Common myeloid progenitor, CD34-positive (primary cell): ENCODE measurements around the gene SRSF12.

Experiments used
- CTCF ChIA-PET: fragments of 350-600 bp; sonication (Branson Sonifier 250); formaldehyde crosslinking; loops from one replicate; lab custom pipeline; 2021; ENCODE audit warnings: antibody characterized with exemption; lab: Charles Lee
- POLR2A ChIA-PET: fragments of 350-600 bp; sonication (Branson Sonifier 250); formaldehyde crosslinking; loops from one replicate; lab custom pipeline; 2021; ENCODE audit warnings: antibody characterized with exemption; lab: Charles Lee
- DNase-seq, 3 donors: peaks; one replicate each; pipeline versions ENCODE4 v3.0.0 to v3.0.0-alpha.2; 2013
- H3K27ac ChIP-seq, 2 experiments: 1 replicate in 1 of 2; 2 replicates in 1 of 2; pipeline ENCODE4 v1.7.0; 2013; ENCODE audit warnings: inconsistent platforms in 2 of 2, low read length in 2 of 2, mild to moderate bottlenecking in 2 of 2, low read depth in 1 of 2, moderate library complexity in 1 of 2; ENCODE audit not compliant: severe bottlenecking in 2 of 2, insufficient read depth in 1 of 2, poor library complexity in 1 of 2
- H3K27me3 ChIP-seq, 5 experiments: replicated peaks in 2 of 5; 1 replicate in 3 of 5; 2 replicates in 2 of 5; pipeline versions ENCODE4 v1.6.1 to v1.7.0; 2013; ENCODE audit warnings: low read length in 4 of 5, mild to moderate bottlenecking in 2 of 5, moderate library complexity in 2 of 5, inconsistent platforms in 1 of 5; ENCODE audit not compliant: insufficient read depth in 5 of 5, control insufficient read depth in 4 of 5
- H3K36me3 ChIP-seq, 4 experiments: 1 replicate in 2 of 4; 2 replicates in 2 of 4; pipeline versions ENCODE4 v1.6.1 to v1.7.0; 2013; ENCODE audit warnings: low read length in 3 of 4, control low read depth in 1 of 4, mild to moderate bottlenecking in 1 of 4; ENCODE audit not compliant: control insufficient read depth in 4 of 4, insufficient read depth in 4 of 4
- H3K4me1 ChIP-seq, 4 experiments: 1 replicate in 3 of 4; 2 replicates in 1 of 4; pipeline versions ENCODE4 v1.6.1 to v1.7.1; 2013; ENCODE audit warnings: low read length in 3 of 4, mild to moderate bottlenecking in 3 of 4, control low read depth in 1 of 4, inconsistent platforms in 1 of 4, moderate library complexity in 1 of 4; ENCODE audit not compliant: control insufficient read depth in 4 of 4, insufficient read depth in 4 of 4; ENCODE audit errors: control extremely low read depth in 1 of 4
- H3K4me3 ChIP-seq, 7 experiments: 1 replicate in 4 of 7; 2 replicates in 3 of 7; pipeline versions ENCODE4 v1.5.1 to v1.7.0; 2013; ENCODE audit warnings: mild to moderate bottlenecking in 7 of 7, low read length in 6 of 7, moderate library complexity in 6 of 7, inconsistent platforms in 2 of 7, low read depth in 2 of 7, control low read depth in 1 of 7; ENCODE audit not compliant: insufficient read depth in 4 of 7, control insufficient read depth in 1 of 7; ENCODE audit errors: extremely low read depth in 1 of 7
- H3K9me3 ChIP-seq, 5 experiments: 1 replicate in 4 of 5; 2 replicates in 1 of 5; pipeline versions ENCODE4 v1.6.1 to v1.7.1; 2013; ENCODE audit warnings: low read length in 4 of 5, mild to moderate bottlenecking in 2 of 5, inconsistent platforms in 1 of 5, low read depth in 1 of 5, moderate library complexity in 1 of 5; ENCODE audit not compliant: control insufficient read depth in 4 of 5, insufficient read depth in 2 of 5; ENCODE audit errors: control extremely low read depth in 1 of 5
- WGBS: methylation state at CpG from one replicate; pipeline ENCODE4 v1.1.5; 2013; ENCODE audit not compliant: insufficient coverage; 5-methylcytosine and 5-hydroxymethylcytosine counted together

Gene SRSF12

DNA sequence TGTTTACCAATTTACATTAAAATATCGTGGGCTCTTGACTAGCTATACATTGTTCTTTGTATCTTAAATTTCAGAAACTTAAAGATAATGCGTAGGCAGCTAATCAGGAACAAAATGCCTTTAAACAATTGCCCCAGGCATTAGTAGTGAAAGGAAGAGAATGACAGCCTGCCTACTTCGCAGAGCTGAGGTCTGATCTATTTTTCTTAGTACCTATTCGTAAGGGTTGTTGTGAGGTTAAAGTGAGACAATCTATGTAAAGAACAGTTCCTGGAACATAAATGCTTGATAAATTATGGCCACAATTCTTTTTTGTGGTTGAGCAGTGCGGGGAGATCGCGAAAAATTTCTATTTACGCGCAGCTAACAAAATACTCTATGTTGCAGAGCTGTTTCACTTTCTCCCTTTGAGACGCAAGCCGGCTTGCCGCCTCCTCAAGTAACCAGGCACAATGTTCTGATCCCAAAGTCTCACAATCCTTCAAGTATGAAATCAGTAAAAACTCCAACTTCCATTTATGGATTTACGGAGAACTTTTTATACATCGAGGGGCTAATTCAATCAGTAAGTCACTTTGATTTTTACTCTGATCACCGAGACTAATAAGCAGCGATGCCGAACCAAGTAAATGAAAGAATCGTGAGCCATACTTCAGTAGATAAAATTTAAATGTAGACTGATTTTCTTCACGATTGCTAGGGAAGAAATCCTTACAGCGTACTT, 38.2 kb downstream of the SRSF12 start:
- peak; percentile 53 to 79 (median 76) for DNase-seq
- peaks cover 18 to 32% (median 21%) of the 10 kb centered on the region in 4 experiments for H3K4me1 ChIP-seq
- peak overlapping the region in 6 of 7 experiments; percentile 94 to 100 (median 97) for H3K4me3 ChIP-seq
- no peaks in the 10 kb centered on the region for H3K9me3 ChIP-seq
- peak overlapping the region; percentile 71 to 99 for H3K27ac ChIP-seq
- H3K36me3 ChIP-seq = peaks cover 5 to 19% (median 17%) of the 10 kb centered on the region in 4 experiments
- ChIA-PET POLR2A (interaction anchor here (1.8 kb wide), 1 partner anchor 97 kb away, joined by 6 read pairs; no protein-coding TSS in a partner anchor), CTCF (interaction anchor here (0.8 to 6.2 kb wide), 11 partner anchors 10 to 273 kb away, joined by 3 to 45 read pairs (median 3); partner anchors contain the start of genes RNGTT, SRSF12 and UBE2J1)
- H3K27me3 ChIP-seq = no peaks in the 10 kb centered on the region
- WGBS = 4% methylated on average over 8 of the region's 20 CpGs

DNA sequence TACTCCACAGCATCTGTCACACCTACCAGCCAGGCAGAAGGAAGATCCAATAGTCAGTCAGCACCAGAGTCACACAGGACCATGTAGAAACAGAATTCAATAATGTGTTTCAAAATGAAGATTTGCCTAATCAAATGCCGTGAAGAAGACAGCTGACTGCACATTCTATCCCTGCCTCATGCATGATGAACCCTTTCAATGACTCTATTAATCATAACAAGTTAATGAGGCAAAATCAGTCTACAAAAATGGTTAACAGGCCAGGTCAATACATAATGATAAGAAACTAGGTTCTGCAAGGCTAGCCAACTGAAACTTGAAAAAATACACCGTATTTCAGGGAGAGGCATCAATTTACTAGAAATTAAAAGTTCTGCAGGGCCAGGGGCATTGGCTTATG, 44.0 kb downstream of the SRSF12 start:
- H3K9me3 ChIP-seq = no peaks in the 10 kb centered on the region
- ChIA-PET POLR2A (interaction anchor here (1.3 kb wide), 1 partner anchor 9 kb away, joined by 6 read pairs; no protein-coding TSS in a partner anchor), CTCF (interaction anchor here (0.5 to 6.0 kb wide), 4 partner anchors 19 to 531 kb away, joined by 3 to 28 read pairs (median 3); no protein-coding TSS in a partner anchor)
- DNase-seq = no peak
- H3K27me3 ChIP-seq = no peaks in the 10 kb centered on the region
- WGBS = 84% methylated on average over 2 of the region's 2 CpGs
- H3K4me1 ChIP-seq = peaks cover 4 to 31% (median 24%) of the 10 kb centered on the region in 4 experiments
- H3K27ac ChIP-seq = peak overlapping the region; percentile 68 to 83
- H3K36me3 ChIP-seq = no peaks in the 10 kb centered on the region
- no peak overlapping the region for H3K4me3 ChIP-seq

DNA sequence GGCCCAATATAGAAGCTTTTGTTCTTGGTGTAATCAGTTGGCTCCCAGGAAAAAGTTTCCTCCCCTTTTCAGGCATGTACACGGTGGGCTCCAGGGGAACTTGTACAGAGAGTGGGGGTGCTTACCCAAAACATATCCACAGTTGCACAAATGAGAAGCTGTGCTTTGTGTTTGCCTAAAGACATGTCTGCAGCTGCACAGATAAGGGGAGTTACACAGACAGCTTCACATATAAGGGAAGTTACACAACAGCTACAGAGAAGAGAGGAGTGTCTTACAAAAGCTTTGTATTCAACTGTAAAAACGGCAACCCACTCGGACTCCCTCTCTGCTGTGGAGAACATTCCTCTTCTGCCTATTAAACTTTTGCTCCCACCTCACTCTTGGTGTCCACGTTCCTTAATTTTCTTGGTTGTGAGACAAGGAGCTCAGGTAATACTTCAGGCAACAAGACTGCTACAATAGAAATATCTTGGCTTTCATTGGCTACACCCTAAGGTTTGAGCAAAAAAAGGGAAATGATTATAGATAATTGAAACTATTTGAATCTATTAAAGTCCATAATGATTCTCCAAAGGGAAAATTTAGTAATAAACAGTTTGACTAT, 44.8 kb downstream of the SRSF12 start:
- Histone ChIP-seq H3K4me3 (peak overlapping the region in 5 of 7 experiments; percentile 6 to 55 (median 26)), H3K9me3 (no peaks in the 10 kb centered on the region), H3K27me3 (no peaks in the 10 kb centered on the region), H3K4me1 (peaks cover 4 to 26% (median 23%) of the 10 kb centered on the region in 4 experiments), H3K27ac (peak overlapping the region; percentile 68 to 83), H3K36me3 (no peaks in the 10 kb centered on the region)
- peak; percentile 65 to 98 (median 94) for DNase-seq
- CTCF ChIA-PET = interaction anchor here (0.7 to 6.0 kb wide), 5 partner anchors 37 to 99 kb away, joined by 3 to 28 read pairs (median 3); partner anchors contain the start of gene SRSF12
- POLR2A ChIA-PET = interaction anchor here (0.7 to 1.3 kb wide), 4 partner anchors 8 to 333 kb away, joined by 3 to 9 read pairs (median 5); no protein-coding TSS in a partner anchor
- 0% methylated on average over 2 of the region's 4 CpGs for WGBS

DNA sequence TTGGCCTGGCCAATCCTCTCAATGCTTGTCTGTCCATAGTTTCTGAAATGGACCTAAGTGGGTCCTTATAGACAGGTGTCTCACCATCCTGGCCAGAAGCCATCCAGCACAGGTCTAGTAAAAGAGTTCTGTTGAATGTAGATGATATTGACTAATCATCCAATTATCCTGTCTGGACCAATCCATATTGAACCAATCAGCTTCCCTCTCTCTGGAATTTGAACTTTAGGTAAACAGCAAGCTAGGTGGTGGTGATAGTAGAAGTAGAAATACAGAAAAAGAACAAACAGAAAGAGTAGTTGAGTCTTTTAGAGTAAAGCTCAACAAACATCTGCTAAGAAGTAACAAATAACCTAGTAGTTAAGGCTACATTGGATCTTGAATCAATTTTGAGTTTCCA, 46.8 kb downstream of the SRSF12 start:
- ChIA-PET POLR2A (no interaction called here), CTCF (interaction anchor here (1.8 to 6.0 kb wide), 2 partner anchors 18 to 88 kb away, joined by 5 to 28 read pairs; no protein-coding TSS in a partner anchor)
- Histone ChIP-seq H3K27ac (no peak overlapping the region), H3K36me3 (no peaks in the 10 kb centered on the region), H3K4me1 (peaks cover 4 to 36% (median 27%) of the 10 kb centered on the region in 4 experiments), H3K27me3 (no peaks in the 10 kb centered on the region), H3K9me3 (no peaks in the 10 kb centered on the region), H3K4me3 (no peak overlapping the region)
- no peak for DNase-seq

DNA sequence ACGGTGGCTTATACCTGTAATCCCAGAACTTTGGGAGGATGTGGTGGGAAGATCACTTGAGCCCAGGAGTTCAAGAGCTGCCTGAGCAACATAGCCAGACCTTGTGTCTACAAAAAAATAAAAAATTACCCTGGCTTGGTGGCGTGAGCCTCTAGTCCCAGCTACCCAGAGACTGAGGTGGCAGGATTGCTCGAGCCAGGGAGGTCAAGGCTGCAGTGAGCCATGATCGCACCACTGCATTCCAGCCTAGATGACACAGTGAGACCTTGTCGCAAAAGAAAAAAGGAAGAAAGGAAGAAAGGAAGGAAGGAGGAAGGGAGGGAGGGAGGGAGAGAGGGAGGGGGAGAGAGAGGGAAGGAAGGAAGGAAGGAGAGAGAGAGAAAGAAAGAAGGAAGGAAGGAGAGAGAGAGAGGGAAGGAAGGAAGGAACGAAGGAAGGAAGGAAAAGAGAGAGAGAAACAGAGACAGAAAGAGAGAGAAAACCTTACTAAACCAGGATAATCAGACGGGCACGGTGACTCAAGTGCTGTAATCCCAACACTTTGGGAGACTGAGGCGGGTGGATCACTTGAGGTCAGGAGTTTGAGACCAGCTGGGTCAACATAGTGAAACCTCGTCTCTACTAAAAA, 48.2 kb downstream of the SRSF12 start:
- WGBS = 94% methylated on average over 7 of the region's 10 CpGs
- CTCF ChIA-PET = interaction anchor here (1.8 to 6.0 kb wide), 2 partner anchors 17 to 87 kb away, joined by 5 to 28 read pairs; no protein-coding TSS in a partner anchor
- DNase-seq = no peak
- no peaks in the 10 kb centered on the region for H3K36me3 ChIP-seq
- H3K27ac ChIP-seq = no peak overlapping the region
- H3K9me3 ChIP-seq = no peaks in the 10 kb centered on the region
- H3K4me1 ChIP-seq = peaks cover 4 to 36% (median 27%) of the 10 kb centered on the region in 4 experiments
- POLR2A ChIA-PET = no interaction called here
- no peaks in the 10 kb centered on the region for H3K27me3 ChIP-seq
- no peak overlapping the region for H3K4me3 ChIP-seq

DNA sequence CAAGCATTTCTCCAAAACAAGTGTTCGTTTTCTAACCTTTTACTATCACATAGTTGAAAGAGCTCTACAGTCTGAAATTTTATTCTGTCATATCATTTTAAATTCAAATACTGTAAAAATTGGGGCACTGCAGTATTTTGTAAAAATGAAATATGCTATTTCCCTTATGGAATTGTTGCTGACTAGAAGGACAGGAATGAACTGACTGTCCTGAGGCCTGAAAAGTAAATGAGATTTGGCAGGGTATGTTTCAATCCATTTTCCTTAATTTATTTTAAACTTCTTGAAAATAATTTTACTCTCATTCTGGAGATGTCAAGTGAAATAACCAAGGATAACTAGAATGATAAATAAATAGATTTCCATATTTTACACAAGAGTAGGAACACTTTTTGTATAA, 49.2 kb downstream of the SRSF12 start:
- Histone ChIP-seq H3K36me3 (no peaks in the 10 kb centered on the region), H3K27ac (no peak overlapping the region), H3K4me1 (peaks cover 1 to 28% (median 21%) of the 10 kb centered on the region in 4 experiments), H3K27me3 (no peaks in the 10 kb centered on the region), H3K4me3 (no peak overlapping the region), H3K9me3 (no peaks in the 10 kb centered on the region)
- ChIA-PET CTCF (interaction anchor here (1.7 kb wide), 1 partner anchor 12 kb away, joined by 4 read pairs; the partner anchor contains the start of gene PNRC1), POLR2A (no interaction called here)
- WGBS = no CpG with 5 or more reads among the region's 1 CpG
- DNase-seq = no peak
